Measurements from ENCODE around the gene PMM2. TPM values are rescaled to one million over a fixed set of nuclear protein-coding genes. Genes with fewer than 3 reads are reported as not detected.

PMM2 gene
- total and polyA plus RNA-seq, 9 of the 15 experiments (the other 6 are each of a cell fraction or from before 2014, with no cell fraction given), result 5.6 to 42.7 (median 25.9) TPM

DNA sequence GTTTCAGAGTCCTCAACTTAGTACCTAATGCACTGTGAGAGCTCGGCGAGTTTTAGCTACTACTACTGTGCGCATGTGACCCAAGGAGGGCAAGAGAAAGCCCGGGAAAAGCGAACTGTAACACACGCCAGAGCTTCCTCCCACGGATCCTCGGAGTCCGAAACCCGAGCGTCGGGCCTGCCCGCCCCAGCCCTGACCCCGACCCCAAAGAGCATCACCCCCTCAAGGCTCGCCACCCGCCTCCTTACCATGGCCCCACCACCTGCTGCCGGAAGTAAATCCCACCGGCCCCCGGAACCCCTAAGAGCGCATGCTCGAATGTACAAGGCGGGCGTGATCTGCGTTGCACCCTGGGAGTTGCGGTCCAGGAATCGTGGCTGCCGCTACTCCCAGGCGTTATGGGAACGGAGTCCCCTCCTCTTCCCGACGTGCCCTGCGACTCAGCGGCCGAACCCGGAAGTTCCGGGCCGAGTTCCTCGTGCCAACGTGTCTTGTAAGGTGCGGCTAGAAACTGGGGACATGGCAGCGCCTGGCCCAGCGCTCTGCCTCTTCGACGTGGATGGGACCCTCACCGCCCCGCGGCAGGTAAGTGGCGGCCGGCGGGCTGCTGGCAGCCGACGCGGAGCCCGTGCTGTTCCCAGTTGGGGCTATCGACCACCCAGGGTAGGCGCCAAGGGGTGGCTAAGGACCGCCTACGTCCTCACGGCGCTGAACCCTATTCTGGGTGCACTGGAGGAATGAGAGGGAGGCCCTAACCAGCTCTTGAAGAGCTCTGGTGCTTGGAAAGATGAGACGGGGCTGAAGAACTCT lies at the start of gene PMM2, which contains the start of gene TMEM186 (continued):
- TF ChIP-seq CEBPB (tag; IDR thresholded peaks at IDR 0.05), result no peak
- no peak for TF ChIP-seq PTTG1 (tag; IDR thresholded peaks at IDR 0.05; ENCODE audit: low read depth)
- TF ChIP-seq ZNF212 (CRISPR knock-in tag; IDR thresholded peaks at IDR 0.05), result no peak
- TF ChIP-seq, protein P1, sequence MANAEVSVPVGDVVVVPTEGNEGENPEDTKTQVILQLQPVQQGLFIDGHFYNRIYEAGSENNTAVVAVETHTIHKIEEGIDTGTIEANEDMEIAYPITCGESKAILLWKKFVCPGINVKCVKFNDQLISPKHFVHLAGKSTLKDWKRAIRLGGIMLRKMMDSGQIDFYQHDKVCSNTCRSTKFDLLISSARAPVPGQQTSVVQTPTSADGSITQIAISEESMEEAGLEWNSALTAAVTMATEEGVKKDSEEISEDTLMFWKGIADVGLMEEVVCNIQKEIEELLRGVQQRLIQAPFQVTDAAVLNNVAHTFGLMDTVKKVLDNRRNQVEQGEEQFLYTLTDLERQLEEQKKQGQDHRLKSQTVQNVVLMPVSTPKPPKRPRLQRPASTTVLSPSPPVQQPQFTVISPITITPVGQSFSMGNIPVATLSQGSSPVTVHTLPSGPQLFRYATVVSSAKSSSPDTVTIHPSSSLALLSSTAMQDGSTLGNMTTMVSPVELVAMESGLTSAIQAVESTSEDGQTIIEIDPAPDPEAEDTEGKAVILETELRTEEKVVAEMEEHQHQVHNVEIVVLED (CRISPR knock-in tag; IDR thresholded peaks at IDR 0.05), result peak; percentile 52
- peak; percentile 54 for TF ChIP-seq POU5F1 (IDR thresholded peaks at IDR 0.05; ENCODE audit: borderline replicate concordance, low read depth, low read length, partially characterized antibody)
- peak; percentile 8; the same call in 1 of the 2 replicates for TF ChIP-seq LEF1 (IDR thresholded peaks at IDR 0.05)
- TF ChIP-seq, protein P2, sequence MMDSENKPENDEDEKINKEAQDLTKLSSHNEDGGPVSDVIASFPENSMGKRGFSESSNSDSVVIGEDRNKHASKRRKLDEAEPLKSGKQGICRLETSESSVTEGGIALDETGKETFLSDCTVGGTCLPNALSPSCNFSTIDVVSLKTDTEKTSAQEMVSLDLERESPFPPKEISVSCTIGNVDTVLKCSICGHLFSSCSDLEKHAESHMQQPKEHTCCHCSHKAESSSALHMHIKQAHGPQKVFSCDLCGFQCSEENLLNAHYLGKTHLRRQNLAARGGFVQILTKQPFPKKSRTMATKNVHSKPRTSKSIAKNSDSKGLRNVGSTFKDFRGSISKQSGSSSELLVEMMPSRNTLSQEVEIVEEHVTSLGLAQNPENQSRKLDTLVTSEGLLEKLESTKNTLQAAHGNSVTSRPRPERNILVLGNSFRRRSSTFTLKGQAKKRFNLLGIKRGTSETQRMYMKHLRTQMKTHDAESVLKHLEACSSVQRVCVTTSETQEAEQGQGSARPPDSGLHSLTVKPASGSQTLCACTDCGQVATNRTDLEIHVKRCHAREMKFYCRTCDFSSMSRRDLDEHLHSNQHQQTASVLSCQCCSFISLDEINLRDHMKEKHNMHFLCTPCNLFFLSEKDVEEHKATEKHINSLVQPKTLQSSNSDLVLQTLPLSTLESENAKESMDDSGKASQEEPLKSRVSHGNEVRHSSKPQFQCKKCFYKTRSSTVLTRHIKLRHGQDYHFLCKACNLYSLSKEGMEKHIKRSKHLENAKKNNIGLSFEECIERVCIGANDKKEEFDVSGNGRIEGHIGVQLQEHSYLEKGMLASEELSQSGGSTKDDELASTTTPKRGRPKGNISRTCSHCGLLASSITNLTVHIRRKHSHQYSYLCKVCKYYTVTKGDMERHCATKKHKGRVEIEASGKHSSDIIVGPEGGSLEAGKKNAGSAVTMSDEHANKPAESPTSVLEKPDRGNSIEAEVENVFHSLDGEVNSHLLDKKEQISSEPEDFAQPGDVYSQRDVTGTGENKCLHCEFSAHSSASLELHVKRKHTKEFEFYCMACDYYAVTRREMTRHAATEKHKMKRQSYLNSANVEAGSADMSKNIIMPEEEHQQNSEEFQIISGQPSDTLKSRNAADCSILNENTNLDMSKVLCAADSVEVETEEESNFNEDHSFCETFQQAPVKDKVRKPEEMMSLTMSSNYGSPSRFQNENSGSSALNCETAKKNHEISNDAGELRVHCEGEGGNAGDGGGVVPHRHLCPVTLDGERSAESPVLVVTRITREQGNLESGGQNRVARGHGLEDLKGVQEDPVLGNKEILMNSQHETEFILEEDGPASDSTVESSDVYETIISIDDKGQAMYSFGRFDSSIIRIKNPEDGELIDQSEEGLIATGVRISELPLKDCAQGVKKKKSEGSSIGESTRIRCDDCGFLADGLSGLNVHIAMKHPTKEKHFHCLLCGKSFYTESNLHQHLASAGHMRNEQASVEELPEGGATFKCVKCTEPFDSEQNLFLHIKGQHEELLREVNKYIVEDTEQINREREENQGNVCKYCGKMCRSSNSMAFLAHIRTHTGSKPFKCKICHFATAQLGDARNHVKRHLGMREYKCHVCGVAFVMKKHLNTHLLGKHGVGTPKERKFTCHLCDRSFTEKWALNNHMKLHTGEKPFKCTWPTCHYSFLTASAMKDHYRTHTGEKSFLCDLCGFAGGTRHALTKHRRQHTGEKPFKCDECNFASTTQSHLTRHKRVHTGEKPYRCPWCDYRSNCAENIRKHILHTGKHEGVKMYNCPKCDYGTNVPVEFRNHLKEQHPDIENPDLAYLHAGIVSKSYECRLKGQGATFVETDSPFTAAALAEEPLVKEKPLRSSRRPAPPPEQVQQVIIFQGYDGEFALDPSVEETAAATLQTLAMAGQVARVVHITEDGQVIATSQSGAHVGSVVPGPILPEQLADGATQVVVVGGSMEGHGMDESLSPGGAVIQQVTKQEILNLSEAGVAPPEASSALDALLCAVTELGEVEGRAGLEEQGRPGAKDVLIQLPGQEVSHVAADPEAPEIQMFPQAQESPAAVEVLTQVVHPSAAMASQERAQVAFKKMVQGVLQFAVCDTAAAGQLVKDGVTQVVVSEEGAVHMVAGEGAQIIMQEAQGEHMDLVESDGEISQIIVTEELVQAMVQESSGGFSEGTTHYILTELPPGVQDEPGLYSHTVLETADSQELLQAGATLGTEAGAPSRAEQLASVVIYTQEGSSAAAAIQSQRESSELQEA (IDR thresholded peaks at IDR 0.05; ENCODE audit: low read depth), result no peak
- peak; percentile 98 for TF ChIP-seq FOXP1 (CRISPR knock-in tag; IDR thresholded peaks at IDR 0.05)
- no peak for TF ChIP-seq ZBTB17 (CRISPR knock-in tag; IDR thresholded peaks at IDR 0.05)
- no peak; the same call in 1 of the 2 replicates for TF ChIP-seq ZNF282 (CRISPR knock-in tag; IDR thresholded peaks at IDR 0.05)
- TF ChIP-seq CSDE1 (IDR thresholded peaks at IDR 0.05), result no peak
- no peak for TF ChIP-seq RFX5 (IDR thresholded peaks at IDR 0.05; ENCODE audit: low read depth, low read length)
- TF ChIP-seq, protein P3, sequence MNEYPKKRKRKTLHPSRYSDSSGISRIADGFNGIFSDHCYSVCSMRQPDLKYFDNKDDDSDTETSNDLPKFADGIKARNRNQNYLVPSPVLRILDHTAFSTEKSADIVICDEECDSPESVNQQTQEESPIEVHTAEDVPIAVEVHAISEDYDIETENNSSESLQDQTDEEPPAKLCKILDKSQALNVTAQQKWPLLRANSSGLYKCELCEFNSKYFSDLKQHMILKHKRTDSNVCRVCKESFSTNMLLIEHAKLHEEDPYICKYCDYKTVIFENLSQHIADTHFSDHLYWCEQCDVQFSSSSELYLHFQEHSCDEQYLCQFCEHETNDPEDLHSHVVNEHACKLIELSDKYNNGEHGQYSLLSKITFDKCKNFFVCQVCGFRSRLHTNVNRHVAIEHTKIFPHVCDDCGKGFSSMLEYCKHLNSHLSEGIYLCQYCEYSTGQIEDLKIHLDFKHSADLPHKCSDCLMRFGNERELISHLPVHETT (CRISPR knock-in tag; conservative IDR thresholded peaks at IDR 0.05 in 1 of 2, IDR thresholded peaks at IDR 0.05 in 1 of 2), result peak in 1 of 2 experiments; percentile 67; a peak in 1 of 4 replicates
- no peak for TF ChIP-seq ZNF384 (IDR thresholded peaks at IDR 0.05; ENCODE audit: low read depth, low read length)
- TF ChIP-seq CC2D1A (IDR thresholded peaks at IDR 0.05), result no peak
- no peak for TF ChIP-seq NONO (IDR thresholded peaks at IDR 0.05; ENCODE audit: low read depth in 2 of 2, low read length in 1 of 2)
- no peak for TF ChIP-seq ZNF311 (CRISPR knock-in tag; IDR thresholded peaks at IDR 0.05)

Data from K562 (cell line).